Measurements from ENCODE around the gene TCF7L2. TPM values are rescaled to one million over a fixed set of nuclear protein-coding genes. Genes with fewer than 3 reads are reported as not detected.

TCF7L2 gene
- total and polyA plus RNA-seq, 9 of the 15 experiments (the other 6 are each of a cell fraction or from before 2014, with no cell fraction given): 0.32 to 2.8 (median 0.92) TPM

GRCh38 chr10:113157441-113157840, 207.4 kb downstream of the TCF7L2 start:
- Histone ChIP-seq H3K27ac (ENCODE audit: extremely low read depth, low read depth, low read length) (no peak overlapping the region), H3K4me2 (ENCODE audit: insufficient read depth, low read length) (no peak overlapping the region), H3K9me1 (ENCODE audit: control insufficient read depth, insufficient read depth, low read length) (no peaks in the 10 kb centered on the region), H3K36me3 (ENCODE audit: control insufficient read depth, insufficient read depth, low read length) (no peaks in the 10 kb centered on the region), H3K79me2 (ENCODE audit: control insufficient read depth, insufficient read depth, low read length) (no peaks in the 10 kb centered on the region), H3K4me1 (replicated peaks in 1 of 2; ENCODE audit: control insufficient read depth in 2 of 2, insufficient read depth in 2 of 2, low read length in 2 of 2) (no peaks in the 10 kb centered on the region), H4K20me1 (replicated peaks; ENCODE audit: control insufficient read depth, insufficient read depth, low read length) (no peaks in the 10 kb centered on the region), H3K9me3 (replicated peaks; ENCODE audit: control insufficient read depth, insufficient read depth, low read depth, low read length) (no peaks in the 10 kb centered on the region), H3K9ac (ENCODE audit: insufficient read depth in 1 of 2, low read depth in 2 of 2, low read length in 2 of 2) (no peak overlapping the region), H3K4me3 (no peak overlapping the region), H3K27me3 (ENCODE audit: control insufficient read depth in 2 of 2, insufficient read depth in 2 of 2, low read length in 2 of 2) (peaks cover 0 to 10% of the 10 kb centered on the region in 2 experiments; a peak in 1 of 5 replicates), H2AFZ (ENCODE audit: low read depth, low read length) (no peak overlapping the region)
- ChIA-PET POLR2A (no interaction called here), CTCF (ENCODE audit: low intra/inter-chr PET ratio) (no interaction called here)
- no peak for TF ChIP-seq ZNF79 (CRISPR knock-in tag; IDR thresholded peaks at IDR 0.05; ENCODE audit: low read depth)
- no peak for TF ChIP-seq TCF7L2 (IDR thresholded peaks at IDR 0.05; ENCODE audit: low read depth, low read length)
- TF ChIP-seq, protein P1, sequence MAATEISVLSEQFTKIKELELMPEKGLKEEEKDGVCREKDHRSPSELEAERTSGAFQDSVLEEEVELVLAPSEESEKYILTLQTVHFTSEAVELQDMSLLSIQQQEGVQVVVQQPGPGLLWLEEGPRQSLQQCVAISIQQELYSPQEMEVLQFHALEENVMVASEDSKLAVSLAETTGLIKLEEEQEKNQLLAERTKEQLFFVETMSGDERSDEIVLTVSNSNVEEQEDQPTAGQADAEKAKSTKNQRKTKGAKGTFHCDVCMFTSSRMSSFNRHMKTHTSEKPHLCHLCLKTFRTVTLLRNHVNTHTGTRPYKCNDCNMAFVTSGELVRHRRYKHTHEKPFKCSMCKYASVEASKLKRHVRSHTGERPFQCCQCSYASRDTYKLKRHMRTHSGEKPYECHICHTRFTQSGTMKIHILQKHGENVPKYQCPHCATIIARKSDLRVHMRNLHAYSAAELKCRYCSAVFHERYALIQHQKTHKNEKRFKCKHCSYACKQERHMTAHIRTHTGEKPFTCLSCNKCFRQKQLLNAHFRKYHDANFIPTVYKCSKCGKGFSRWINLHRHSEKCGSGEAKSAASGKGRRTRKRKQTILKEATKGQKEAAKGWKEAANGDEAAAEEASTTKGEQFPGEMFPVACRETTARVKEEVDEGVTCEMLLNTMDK (IDR thresholded peaks at IDR 0.05; ENCODE audit: borderline replicate concordance, insufficient read depth, low read depth, low read length, poor library complexity, severe bottlenecking): no peak
- TF ChIP-seq THAP12 (CRISPR knock-in tag; IDR thresholded peaks at IDR 0.05): no peak
- no peak for TF ChIP-seq ZNF644 (tag; IDR thresholded peaks at IDR 0.05; ENCODE audit: low read depth)
- TF ChIP-seq HEY1 (CRISPR knock-in tag; IDR thresholded peaks at IDR 0.05; ENCODE audit: borderline replicate concordance): no peak
- no peak for TF ChIP-seq C11orf30 (IDR thresholded peaks at IDR 0.05; ENCODE audit: low read depth)
- no peak for TF ChIP-seq ZNF639 (CRISPR knock-in tag; conservative IDR thresholded peaks at IDR 0.05 in 1 of 2, IDR thresholded peaks at IDR 0.05 in 1 of 2)
- BruUV-seq (replicated peaks): no TSS peak
- intact Hi-C loops (cut with micrococcal nuclease): no loop called here
- in situ Hi-C loops (cut with MboI): no loop called here
- DNase-seq (ENCODE audit: extremely low read depth in 1 of 4, low spot score in 3 of 4) (no peak), ATAC-seq (no peak), FAIRE-seq (no peak)
- 33% methylated on average over 7 of the region's 7 CpGs for WGBS (ENCODE audit: insufficient coverage, low coverage, missing lambda C conversion rate)
